WTC11 (cell line): ENCODE measurements around the gene AP5B1.

Experiments used
- ATF1 ChIP-seq: sonication (generic); formaldehyde crosslinking; IDR thresholded peaks from 2 replicates; pipeline ENCODE4 v1.8.1; 2023; ENCODE audit warnings: mild to moderate bottlenecking, moderate library complexity, missing genetic modification reagents
- CREB1 ChIP-seq: sonication (generic); formaldehyde crosslinking; IDR thresholded peaks from 2 replicates; pipeline ENCODE4 v1.8.0; 2023; ENCODE audit warnings: mild to moderate bottlenecking, missing genetic modification reagents
- CREM ChIP-seq: sonication (generic); formaldehyde crosslinking; IDR thresholded peaks from 2 replicates; pipeline ENCODE4 v1.8.1; 2022; ENCODE audit warnings: mild to moderate bottlenecking, missing genetic modification reagents, moderate library complexity
- MAX ChIP-seq: sonication (generic); formaldehyde crosslinking; IDR thresholded peaks from 2 replicates; pipeline ENCODE4 v1.8.0; 2022; ENCODE audit warnings: mild to moderate bottlenecking, missing genetic modification reagents
- NR3C1 ChIP-seq: sonication (generic); formaldehyde crosslinking; conservative IDR thresholded peaks from 2 replicates; pipeline ENCODE4 v1.8.1; 2023; ENCODE audit warnings: low read depth, mild to moderate bottlenecking, missing genetic modification reagents
- PREB ChIP-seq: sonication (generic); formaldehyde crosslinking; IDR thresholded peaks from 2 replicates; pipeline ENCODE4 v1.8.1; 2022; ENCODE audit warnings: mild to moderate bottlenecking, missing genetic modification reagents, moderate library complexity, borderline replicate concordance
- SP1 ChIP-seq: sonication (generic); formaldehyde crosslinking; conservative IDR thresholded peaks from 2 replicates; pipeline ENCODE4 v1.8.1; 2022; ENCODE audit warnings: missing genetic modification reagents
- USF1 ChIP-seq: sonication (generic); formaldehyde crosslinking; IDR thresholded peaks from 2 replicates; pipeline ENCODE4 v1.8.0; 2022; ENCODE audit warnings: mild to moderate bottlenecking, missing genetic modification reagents
- USF2 ChIP-seq: sonication (generic); formaldehyde crosslinking; IDR thresholded peaks from 2 replicates; pipeline ENCODE4 v1.8.1; 2023; ENCODE audit warnings: mild to moderate bottlenecking, missing genetic modification reagents, moderate library complexity
- ZNF121 ChIP-seq: sonication (generic); formaldehyde crosslinking; IDR thresholded peaks from 2 replicates; pipeline ENCODE4 v1.8.0; 2023; ENCODE audit warnings: missing genetic modification reagents
- ZSCAN18 ChIP-seq: fragments of 250-450 bp; sonication (Bioruptor Pico); IDR thresholded peaks from 2 replicates; pipeline ENCODE4 v2.1.2; 2022; ENCODE audit warnings: mild to moderate bottlenecking, moderate library complexity
- TF ChIP-seq, protein P1 (sequence below): fragments of 200-600 bp; IDR thresholded peaks from 2 replicates; pipeline ENCODE4 v1.8.0; 2022; ENCODE audit warnings: antibody characterized with exemption
- TF ChIP-seq, protein P2 (sequence below): sonication (generic); formaldehyde crosslinking; conservative IDR thresholded peaks from 2 replicates; pipeline ENCODE4 v1.8.1; 2022; ENCODE audit warnings: mild to moderate bottlenecking, missing genetic modification reagents
- TF ChIP-seq, protein P3 (sequence below): sonication (generic); formaldehyde crosslinking; IDR thresholded peaks from 2 replicates; pipeline ENCODE4 v1.8.1; 2022; ENCODE audit warnings: low read depth, mild to moderate bottlenecking, moderate library complexity, missing genetic modification reagents, borderline replicate concordance

DNA sequence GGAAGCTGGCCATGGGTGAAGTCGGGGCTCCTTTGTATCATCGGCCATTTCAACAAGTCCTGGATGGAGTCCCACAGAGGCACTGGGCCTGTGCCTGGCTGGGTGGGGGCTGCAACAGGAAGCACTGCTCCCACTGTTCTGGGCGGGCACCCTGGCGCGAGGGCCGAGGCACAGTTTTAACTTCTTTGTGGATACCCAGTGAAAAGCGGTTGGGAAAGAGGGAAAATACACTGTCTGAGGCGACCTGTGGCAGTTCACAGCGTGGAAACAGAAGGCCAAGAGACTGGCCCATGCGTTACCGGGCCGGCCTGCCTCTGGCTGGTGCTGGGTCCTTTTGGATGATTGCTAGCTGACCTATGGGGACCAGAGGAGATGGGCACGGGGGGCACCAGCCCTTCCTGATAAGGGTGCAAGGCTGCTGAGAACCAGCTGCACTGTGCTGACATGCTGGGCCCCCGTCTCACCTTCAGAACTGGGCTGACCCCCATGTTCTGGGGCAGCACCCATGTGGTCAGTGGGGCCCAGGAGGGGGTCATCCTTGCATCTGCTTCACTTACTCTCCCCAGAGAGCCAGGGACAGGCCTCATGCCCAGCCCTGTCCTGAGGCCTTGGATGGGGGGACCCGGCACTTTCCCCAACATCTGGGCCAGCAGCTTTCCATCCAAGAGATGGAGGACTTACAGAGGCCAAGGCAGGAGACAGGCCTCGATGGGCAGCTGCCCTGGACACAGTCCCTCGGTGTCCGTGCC, 10.3 kb upstream of the AP5B1 start:
- TF ChIP-seq PREB: no peak
- TF ChIP-seq ZSCAN18 (CRISPR knock-in tag): no peak
- no peak for TF ChIP-seq MAX (CRISPR knock-in tag)
- TF ChIP-seq, protein P1, sequence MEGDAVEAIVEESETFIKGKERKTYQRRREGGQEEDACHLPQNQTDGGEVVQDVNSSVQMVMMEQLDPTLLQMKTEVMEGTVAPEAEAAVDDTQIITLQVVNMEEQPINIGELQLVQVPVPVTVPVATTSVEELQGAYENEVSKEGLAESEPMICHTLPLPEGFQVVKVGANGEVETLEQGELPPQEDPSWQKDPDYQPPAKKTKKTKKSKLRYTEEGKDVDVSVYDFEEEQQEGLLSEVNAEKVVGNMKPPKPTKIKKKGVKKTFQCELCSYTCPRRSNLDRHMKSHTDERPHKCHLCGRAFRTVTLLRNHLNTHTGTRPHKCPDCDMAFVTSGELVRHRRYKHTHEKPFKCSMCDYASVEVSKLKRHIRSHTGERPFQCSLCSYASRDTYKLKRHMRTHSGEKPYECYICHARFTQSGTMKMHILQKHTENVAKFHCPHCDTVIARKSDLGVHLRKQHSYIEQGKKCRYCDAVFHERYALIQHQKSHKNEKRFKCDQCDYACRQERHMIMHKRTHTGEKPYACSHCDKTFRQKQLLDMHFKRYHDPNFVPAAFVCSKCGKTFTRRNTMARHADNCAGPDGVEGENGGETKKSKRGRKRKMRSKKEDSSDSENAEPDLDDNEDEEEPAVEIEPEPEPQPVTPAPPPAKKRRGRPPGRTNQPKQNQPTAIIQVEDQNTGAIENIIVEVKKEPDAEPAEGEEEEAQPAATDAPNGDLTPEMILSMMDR: no peak
- TF ChIP-seq CREB1 (CRISPR knock-in tag): no peak
- TF ChIP-seq CREM (CRISPR knock-in tag): no peak
- TF ChIP-seq NR3C1: no peak
- no peak for TF ChIP-seq ATF1 (CRISPR knock-in tag)
- TF ChIP-seq SP1 (CRISPR knock-in tag): no peak
- no peak for TF ChIP-seq ZNF121
- TF ChIP-seq, protein P2, sequence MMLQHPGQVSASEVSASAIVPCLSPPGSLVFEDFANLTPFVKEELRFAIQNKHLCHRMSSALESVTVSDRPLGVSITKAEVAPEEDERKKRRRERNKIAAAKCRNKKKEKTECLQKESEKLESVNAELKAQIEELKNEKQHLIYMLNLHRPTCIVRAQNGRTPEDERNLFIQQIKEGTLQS (CRISPR knock-in tag): no peak
- no peak for TF ChIP-seq USF2 (CRISPR knock-in tag)
- no peak for TF ChIP-seq USF1 (CRISPR knock-in tag)
- TF ChIP-seq, protein P3, sequence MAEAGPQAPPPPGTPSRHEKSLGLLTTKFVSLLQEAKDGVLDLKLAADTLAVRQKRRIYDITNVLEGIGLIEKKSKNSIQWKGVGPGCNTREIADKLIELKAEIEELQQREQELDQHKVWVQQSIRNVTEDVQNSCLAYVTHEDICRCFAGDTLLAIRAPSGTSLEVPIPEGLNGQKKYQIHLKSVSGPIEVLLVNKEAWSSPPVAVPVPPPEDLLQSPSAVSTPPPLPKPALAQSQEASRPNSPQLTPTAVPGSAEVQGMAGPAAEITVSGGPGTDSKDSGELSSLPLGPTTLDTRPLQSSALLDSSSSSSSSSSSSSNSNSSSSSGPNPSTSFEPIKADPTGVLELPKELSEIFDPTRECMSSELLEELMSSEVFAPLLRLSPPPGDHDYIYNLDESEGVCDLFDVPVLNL (CRISPR knock-in tag): no peak
